ENCODE data around the gene RBMS1. TPM values are rescaled to one million over a fixed set of nuclear protein-coding genes. Genes with fewer than 3 reads are reported as not detected.

RBMS1 gene
- total RNA-seq, 1 donor from 2014 or later: 136 TPM

DNA sequence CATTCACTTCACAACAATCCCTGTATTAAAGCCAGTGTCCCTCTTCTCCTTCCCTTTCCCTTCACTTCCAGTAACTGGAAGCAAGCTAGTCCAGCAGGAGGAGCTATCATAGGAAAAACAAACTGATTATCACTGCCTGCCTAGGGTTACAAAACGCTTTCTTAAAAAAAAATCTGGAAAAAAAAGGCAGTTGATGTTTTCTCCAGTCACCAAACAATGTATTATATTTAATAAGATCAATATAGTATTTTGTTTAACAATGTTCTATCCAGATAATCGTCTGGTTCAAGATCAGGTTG lies 214.8 kb downstream of the RBMS1 start:
- peak; percentile 29 for TF ChIP-seq CTCF (IDR thresholded peaks at IDR 0.05; ENCODE audit: unreplicated experiment)
- peak; percentile 17 for DNase-seq (ENCODE audit: low spot score)
- H3K9me3 Mint-ChIP-seq (ENCODE audit: unreplicated experiment): no peaks in the 10 kb centered on the region
- H3K27me3 Mint-ChIP-seq (ENCODE audit: unreplicated experiment): peaks cover 2% of the 10 kb centered on the region
- peak overlapping the region; percentile 33 for H3K27ac Mint-ChIP-seq (ENCODE audit: unreplicated experiment)
- H3K36me3 Mint-ChIP-seq (ENCODE audit: low read depth, unreplicated experiment): peaks cover 35% of the 10 kb centered on the region
- H3K4me1 Mint-ChIP-seq (ENCODE audit: unreplicated experiment): peaks cover 10% of the 10 kb centered on the region
- no peak overlapping the region for H3K4me3 Mint-ChIP-seq (ENCODE audit: unreplicated experiment)

GRCh38 chr2:160278101-160278878 lies 215.3 kb downstream of the RBMS1 start:
- Mint-ChIP-seq H3K9me3 (ENCODE audit: unreplicated experiment) (no peaks in the 10 kb centered on the region), H3K4me1 (ENCODE audit: unreplicated experiment) (peaks cover 10% of the 10 kb centered on the region), H3K27me3 (ENCODE audit: unreplicated experiment) (peaks cover 2% of the 10 kb centered on the region), H3K4me3 (ENCODE audit: unreplicated experiment) (no peak overlapping the region), H3K27ac (ENCODE audit: unreplicated experiment) (peak overlapping the region; percentile 33), H3K36me3 (ENCODE audit: low read depth, unreplicated experiment) (peaks cover 37% of the 10 kb centered on the region)
- DNase-seq (ENCODE audit: low spot score): no peak
- no peak for TF ChIP-seq CTCF (IDR thresholded peaks at IDR 0.05; ENCODE audit: unreplicated experiment)

GRCh38 chr2:160277151-160277550 lies 216.5 kb downstream of the RBMS1 start:
- Mint-ChIP-seq H3K36me3 (ENCODE audit: low read depth, unreplicated experiment) (peaks cover 36% of the 10 kb centered on the region), H3K4me1 (ENCODE audit: unreplicated experiment) (peaks cover 10% of the 10 kb centered on the region), H3K4me3 (ENCODE audit: unreplicated experiment) (no peak overlapping the region), H3K27me3 (ENCODE audit: unreplicated experiment) (peaks cover 2% of the 10 kb centered on the region), H3K27ac (ENCODE audit: unreplicated experiment) (no peak overlapping the region), H3K9me3 (ENCODE audit: unreplicated experiment) (no peaks in the 10 kb centered on the region)
- no peak for TF ChIP-seq CTCF (IDR thresholded peaks at IDR 0.05; ENCODE audit: unreplicated experiment)
- no peak for DNase-seq (ENCODE audit: low spot score)

GRCh38 chr2:160275656-160276055 lies 218.0 kb downstream of the RBMS1 start:
- Mint-ChIP-seq H3K27ac (ENCODE audit: unreplicated experiment) (no peak overlapping the region), H3K9me3 (ENCODE audit: unreplicated experiment) (no peaks in the 10 kb centered on the region), H3K4me3 (ENCODE audit: unreplicated experiment) (no peak overlapping the region), H3K27me3 (ENCODE audit: unreplicated experiment) (peaks cover 2% of the 10 kb centered on the region), H3K4me1 (ENCODE audit: unreplicated experiment) (peaks cover 17% of the 10 kb centered on the region), H3K36me3 (ENCODE audit: low read depth, unreplicated experiment) (peaks cover 39% of the 10 kb centered on the region)
- TF ChIP-seq CTCF (IDR thresholded peaks at IDR 0.05; ENCODE audit: unreplicated experiment): no peak
- DNase-seq (ENCODE audit: low spot score): no peak
